GM21786 (cell line): ENCODE results near the gene SIK2.

Experiments used
- ATAC-seq: cut with Tn5 transposase; IDR thresholded peaks from one replicate; pipeline ENCODE4 v1.9.1; 2021; ENCODE audit not compliant: unreplicated experiment

SIK2 gene

GRCh38 chr11:111601979-111602864 lies at the start of gene SIK2:
SIK2 (plus strand) TSS chr11:111602449; CDS start chr11:111602564, 115 bp downstream.
- ATAC-seq = peak; percentile 81

- no peak for ATAC-seq
Measured at GRCh38 chr11:111554532-111554931, 47.7 kb upstream of the SIK2 start.

- no peak for ATAC-seq
Measured at GRCh38 chr11:111555255-111555654, 47.0 kb upstream of the SIK2 start.

- ATAC-seq = no peak
Measured at GRCh38 chr11:111557425-111558111, 44.7 kb upstream of the SIK2 start.

DNA sequence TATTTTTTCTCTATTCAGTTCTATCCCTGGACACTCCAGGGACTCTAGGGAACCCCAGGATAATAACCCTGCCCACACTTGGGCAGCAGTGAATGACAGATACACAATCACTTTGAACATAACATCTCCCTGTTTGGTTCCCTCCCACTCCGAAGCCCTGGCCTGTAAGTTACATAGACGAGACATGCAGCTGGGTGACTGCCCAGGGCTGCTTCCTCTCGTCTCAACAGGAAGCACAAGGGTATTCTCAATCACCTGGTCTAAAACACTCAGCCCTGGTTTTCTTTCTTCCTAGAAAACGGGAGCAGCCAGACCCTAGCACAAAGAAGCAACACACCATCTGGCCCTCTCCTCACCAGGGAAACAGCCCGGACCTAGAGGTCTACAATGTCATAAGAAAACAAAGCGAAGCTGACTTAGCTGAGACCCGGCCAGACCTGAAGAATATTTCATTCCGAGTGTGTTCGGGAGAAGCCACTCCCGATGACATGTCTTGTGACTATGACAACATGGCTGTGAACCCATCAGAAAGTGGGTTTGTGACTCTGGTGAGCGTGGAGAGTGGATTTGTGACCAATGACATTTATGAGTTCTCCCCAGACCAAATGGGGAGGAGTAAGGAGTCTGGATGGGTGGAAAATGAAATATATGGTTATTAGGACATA lies 42.3 kb upstream of the SIK2 start:
- no peak for ATAC-seq

DNA sequence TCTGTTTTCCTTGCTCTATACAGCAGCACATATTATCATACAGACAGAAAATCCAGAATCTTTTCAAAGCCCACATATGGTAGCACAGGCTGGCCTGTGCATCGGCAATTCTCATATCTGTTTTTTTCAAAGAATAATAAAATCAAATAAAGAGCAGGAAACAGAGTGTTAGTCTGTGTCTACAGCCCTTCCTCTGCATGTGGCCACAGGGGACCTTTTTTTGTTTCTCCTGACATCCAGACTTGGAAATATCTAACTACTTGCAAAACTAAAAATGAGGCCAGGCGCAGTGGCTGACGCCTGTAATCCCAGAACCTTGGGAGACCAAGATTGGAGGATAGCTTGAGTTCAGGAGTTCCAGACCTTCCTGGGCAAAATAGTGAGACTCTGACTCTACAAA lies 41.4 kb upstream of the SIK2 start:
- ATAC-seq = no peak

- ATAC-seq = no peak
Measured at GRCh38 chr11:111561306-111561705, 40.9 kb upstream of the SIK2 start.

DNA sequence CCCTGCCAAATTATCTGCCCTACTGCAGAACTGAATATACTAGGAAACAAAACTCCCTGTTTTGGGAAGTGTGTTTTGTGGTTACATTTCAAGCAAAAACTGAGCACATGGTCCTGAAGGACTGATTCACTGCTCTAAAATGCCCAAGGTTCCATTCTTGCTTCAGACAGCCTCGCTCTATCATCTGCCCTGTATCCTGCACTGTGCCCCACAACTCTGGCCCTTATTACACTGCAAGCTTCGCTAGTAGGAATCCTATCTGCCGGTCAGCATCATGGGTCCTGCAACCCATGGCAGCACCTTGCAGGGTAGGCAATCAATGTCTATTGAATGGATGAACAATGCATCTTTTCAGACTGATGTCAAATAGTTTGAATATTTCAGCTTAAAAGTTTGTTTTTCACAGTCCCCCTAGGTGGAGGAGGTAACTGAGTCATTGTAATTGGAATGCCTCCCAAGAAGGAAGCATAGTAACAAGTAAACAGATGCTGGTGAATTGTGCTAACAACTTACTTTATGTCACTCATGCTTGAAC lies 40.4 kb upstream of the SIK2 start:
- no peak for ATAC-seq

DNA sequence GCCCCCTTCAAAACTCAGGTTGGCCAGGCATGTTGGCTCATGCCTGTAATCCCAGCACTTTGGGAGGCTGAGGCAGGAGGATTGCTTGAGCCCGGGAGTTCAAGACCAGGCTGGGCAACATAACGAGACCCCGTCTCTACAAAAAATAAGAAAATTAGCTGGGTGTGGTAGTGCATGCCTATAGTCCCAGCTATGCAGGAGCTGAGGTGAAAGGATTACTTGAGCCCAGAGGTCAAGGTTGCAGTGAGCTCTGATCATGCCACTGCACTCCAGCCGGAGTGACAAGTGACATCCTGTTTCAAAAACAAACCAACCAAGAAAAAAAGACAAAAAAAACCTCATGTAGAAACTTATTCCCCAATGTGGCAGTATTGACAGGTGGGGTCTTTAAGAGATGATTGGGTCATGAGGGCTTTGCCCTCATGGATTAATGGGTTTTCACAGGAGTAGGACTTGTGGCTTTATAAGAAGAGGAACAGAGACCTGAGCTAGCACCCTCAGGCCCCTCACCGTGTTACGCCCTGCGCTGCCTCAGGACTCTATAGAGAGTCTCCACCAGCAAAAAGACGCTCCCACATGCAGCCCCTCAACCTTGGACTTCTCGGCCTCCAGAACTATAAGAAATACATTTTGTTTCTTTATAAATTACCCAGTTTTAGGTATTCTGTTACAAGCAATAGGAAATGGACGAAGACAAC lies 39.4 kb upstream of the SIK2 start:
- ATAC-seq = no peak

DNA sequence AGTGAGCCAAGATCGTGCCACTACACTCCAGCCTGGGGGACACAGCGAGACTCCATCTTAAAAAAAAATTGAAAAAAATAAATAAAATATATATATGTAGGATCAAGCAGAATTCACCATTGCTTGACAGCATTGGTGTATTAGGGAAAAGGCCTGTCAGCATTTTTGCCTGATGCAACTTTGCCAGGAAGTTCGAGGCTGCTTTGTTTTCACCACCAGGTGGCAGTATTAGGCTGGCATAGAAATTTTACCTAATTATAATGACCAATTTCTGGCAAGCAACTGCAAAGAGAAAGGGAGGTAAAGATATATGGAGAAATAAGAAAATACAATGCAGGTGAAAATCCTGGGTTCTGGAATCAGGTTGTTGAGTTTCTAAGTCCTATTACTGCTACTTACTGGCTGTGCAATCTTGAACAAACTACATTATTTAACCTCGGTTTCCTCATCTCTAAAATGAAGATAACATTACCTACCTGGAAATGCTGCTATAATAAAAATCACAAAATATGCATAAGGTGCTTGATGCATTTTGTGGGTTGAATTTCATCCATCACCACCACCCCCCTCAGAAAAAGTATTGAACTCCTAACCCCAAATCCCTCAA lies 37.0 kb upstream of the SIK2 start:
- ATAC-seq = no peak

- ATAC-seq = no peak
Measured at GRCh38 chr11:111566324-111566723, 35.9 kb upstream of the SIK2 start.

DNA sequence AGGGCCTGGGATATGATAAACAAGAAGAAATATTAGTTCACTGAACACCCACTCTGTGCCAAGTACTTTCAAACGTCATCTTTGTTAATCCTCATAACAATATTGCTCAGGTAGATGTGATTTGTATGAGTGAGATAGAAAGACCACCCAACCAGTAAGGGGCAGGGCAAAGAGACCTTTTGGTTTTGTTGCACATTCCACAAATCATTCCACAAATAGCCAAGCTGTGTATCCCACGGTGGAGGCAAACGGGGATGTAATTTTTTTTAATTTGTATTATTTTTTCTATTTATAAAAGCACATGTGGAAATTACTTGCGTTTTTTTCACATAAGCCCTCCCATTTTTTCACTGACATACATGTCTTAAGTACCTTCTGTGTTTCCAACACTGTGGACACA lies 32.8 kb upstream of the SIK2 start:
- ATAC-seq = no peak

DNA sequence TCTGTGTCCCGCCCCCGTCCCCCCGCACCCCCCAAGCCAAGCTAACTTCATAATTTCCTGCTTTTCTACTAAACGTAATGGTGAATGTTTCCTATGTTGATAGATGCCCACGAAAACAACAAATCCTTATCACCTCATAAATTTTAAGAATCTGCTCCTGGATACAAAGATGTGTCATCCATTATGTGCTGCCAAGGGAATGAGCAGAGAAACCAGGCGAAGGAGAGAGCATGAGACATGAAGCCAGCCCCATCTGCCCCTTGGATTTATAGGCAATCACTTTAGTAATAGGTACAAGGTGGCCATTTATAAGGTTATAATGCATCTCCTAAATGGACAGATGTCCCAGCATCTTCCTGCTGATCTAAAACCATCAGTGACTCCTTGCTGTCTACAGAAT lies 31.5 kb upstream of the SIK2 start:
- no peak for ATAC-seq

- ATAC-seq = no peak
Measured at GRCh38 chr11:111571829-111572501, 30.3 kb upstream of the SIK2 start.

DNA sequence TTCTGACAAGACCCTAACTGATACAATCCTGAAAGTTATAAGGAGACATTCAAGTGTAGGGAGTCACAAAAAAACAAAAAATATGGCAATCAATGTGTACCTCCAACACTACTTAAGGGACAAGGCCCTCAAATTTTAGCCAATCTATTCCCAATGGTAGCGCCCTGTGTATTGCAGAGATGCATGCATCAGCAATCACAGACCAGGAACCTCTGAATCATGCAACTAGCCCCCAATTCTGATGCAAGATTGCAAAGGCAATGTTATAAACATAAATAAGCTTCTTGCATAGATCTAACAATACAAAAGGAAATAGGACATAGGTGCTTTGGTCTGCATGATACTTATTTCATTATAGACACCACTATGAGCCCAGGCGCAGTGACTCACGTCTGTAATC lies 29.7 kb upstream of the SIK2 start:
- ATAC-seq = no peak

DNA sequence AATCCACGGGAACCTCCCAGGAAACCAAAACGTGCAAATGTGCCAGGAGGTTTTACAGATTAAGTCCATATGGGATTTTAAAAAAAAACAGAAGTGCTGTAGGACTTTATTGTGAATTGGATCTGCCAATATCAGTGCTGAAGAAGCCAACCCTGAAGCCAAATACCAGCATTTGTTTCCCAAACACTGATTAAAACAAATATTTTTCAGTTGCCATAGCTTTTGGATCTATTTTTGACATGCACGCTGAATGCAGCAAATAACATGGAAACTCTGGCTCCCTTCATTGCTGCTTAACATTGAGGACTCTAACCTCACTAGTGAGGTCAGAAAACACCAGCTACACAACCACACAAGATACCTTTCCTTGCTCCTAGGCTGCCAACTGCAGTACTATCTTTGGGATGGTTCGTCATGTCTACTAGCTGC lies 28.4 kb upstream of the SIK2 start:
- ATAC-seq = no peak

DNA sequence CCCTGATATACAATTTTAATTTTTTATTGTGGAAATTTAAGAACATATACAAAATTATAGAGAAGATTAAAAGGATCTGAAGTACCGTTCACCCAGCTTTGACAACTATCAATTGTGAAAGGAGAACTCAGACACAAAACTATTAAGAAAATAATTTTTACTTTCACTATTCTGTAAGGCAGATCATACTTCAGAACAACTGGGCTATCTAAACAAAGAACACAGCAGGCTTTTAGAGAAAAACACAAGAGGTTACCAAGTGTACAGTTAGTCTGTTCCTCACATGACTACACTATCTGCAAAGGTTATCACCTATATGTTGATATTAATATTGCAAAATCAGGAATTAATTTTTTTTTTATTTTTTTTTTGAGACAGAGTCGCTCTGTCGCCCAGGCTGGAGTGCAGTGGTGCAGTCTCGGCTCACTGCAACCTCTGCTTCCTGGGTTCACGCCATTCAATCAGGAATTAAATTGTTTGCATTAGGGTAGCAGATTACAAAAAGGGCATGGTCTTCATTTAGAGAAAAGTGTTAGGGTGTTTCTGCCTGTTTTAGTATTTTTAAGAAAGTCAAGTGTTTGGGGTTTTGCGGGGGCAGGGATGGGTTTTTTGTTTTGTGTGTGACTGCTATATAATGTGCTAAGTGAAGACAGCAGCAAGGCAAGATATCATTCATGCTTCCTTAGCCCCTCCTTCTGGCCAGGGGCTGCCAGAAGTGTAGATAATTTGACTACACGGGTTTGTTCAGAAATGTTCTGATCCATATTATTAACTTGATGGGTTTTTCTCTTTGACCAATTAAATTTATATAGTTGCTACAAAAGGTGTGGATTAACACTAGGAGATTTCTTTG lies 27.6 kb upstream of the SIK2 start:
- no peak for ATAC-seq

GRCh38 chr11:111575740-111576139 lies 26.5 kb upstream of the SIK2 start:
- ATAC-seq = no peak

DNA sequence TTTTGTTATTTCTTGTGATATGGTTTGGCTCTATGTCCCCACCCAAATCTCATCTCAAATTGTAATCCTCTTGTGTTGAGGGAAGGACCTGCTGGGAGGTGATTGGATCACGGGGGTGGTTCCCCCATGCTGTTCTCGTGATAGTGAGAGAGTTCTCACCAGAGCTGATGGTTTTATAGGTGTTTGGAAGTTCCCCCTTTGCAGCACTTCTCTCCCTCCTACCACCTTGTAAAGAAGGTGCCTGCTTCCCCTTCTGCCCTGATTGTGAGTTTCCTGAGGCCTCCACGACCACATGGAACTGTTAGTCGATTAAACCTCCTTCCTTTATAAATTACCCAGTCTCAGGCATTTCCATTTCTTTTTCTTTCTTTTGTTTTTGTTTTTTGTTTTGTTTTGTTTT lies 24.4 kb upstream of the SIK2 start:
- ATAC-seq = no peak
